ENCODE measurements around the gene CACNA1B.

The CACNA1B gene

GRCh38 chr9:137893670-137894069 lies 16.1 kb downstream of the CACNA1B start:
- no peak overlapping the region for H3K27ac ChIP-seq
- no peak for TF ChIP-seq CTCF (IDR thresholded peaks at IDR 0.05)
- no peak for TF ChIP-seq ZFX (IDR thresholded peaks at IDR 0.05; ENCODE audit: borderline replicate concordance)

GRCh38 chr9:137899551-137900360 lies 22.2 kb downstream of the CACNA1B start:
- H3K27ac ChIP-seq: no peak overlapping the region
- TF ChIP-seq CTCF (IDR thresholded peaks at IDR 0.05): no peak
- TF ChIP-seq ZFX (IDR thresholded peaks at IDR 0.05; ENCODE audit: borderline replicate concordance): no peak

- no peak overlapping the region for H3K27ac ChIP-seq
Observed at GRCh38 chr9:137900584-137901310, 23.2 kb downstream of the CACNA1B start.

GRCh38 chr9:137902646-137903045 lies 25.1 kb downstream of the CACNA1B start:
- no peak for TF ChIP-seq CTCF (IDR thresholded peaks at IDR 0.05)
- no peak for TF ChIP-seq ZFX (IDR thresholded peaks at IDR 0.05; ENCODE audit: borderline replicate concordance)

More at GRCh38 chr9:137900584-137901310, 23.2 kb downstream of the CACNA1B start:
- TF ChIP-seq ZFX (IDR thresholded peaks at IDR 0.05; ENCODE audit: borderline replicate concordance) (no peak), CTCF (IDR thresholded peaks at IDR 0.05) (no peak)

GRCh38 chr9:137905740-137906139 lies 28.2 kb downstream of the CACNA1B start:
- TF ChIP-seq ZFX (IDR thresholded peaks at IDR 0.05; ENCODE audit: borderline replicate concordance) (no peak), CTCF (IDR thresholded peaks at IDR 0.05) (no peak)
- H3K27ac ChIP-seq: no peak overlapping the region

More at GRCh38 chr9:137902646-137903045, 25.1 kb downstream of the CACNA1B start:
- no peak overlapping the region for H3K27ac ChIP-seq

GRCh38 chr9:137907776-137908175 lies 30.2 kb downstream of the CACNA1B start:
- TF ChIP-seq CTCF (IDR thresholded peaks at IDR 0.05): no peak
- no peak for TF ChIP-seq ZFX (IDR thresholded peaks at IDR 0.05; ENCODE audit: borderline replicate concordance)
- no peak overlapping the region for H3K27ac ChIP-seq

- H3K27ac ChIP-seq: no peak overlapping the region
- no peak for TF ChIP-seq ZFX (IDR thresholded peaks at IDR 0.05; ENCODE audit: borderline replicate concordance)
- TF ChIP-seq CTCF (IDR thresholded peaks at IDR 0.05): no peak
Observed at GRCh38 chr9:137912671-137913070, 35.1 kb downstream of the CACNA1B start.
